A549 (cell line): ENCODE results near the gene NTRK1. TPM values are rescaled to one million over a fixed set of nuclear protein-coding genes. Genes with fewer than 3 reads are reported as not detected.

Experiments
- polyA plus RNA-seq, 4 experiments: library from polyadenylated mRNA; depleted of rRNA in 3 of 4; stranded (reverse); fragments of >200 nt; fragmentation: RNase III in 1 of 4; extraction: RNeasy Plus Mini Kit Qiagen cat#74134 plus additional on column Dnase treatment in 1 of 4; gene quantifications; 2 replicates in 3 of 4; 3 replicates in 1 of 4; pipeline ENCODE4 v1.2.3, GENCODE V29; 2011 to 2017

Gene NTRK1
- polyA plus RNA-seq, 2 of the 4 experiments (the other 2 are of a cell fraction) = 0.05 to 0.18 TPM

Other genes with a start within 250 kb of the NTRK1 start
- 0.11 and 0.23 TPM in 2 replicates for gene HAPLN2, start 241.4 kb upstream of the NTRK1 start, polyA plus RNA-seq (2011; rRNA removed)
- gene HAPLN2, start 241.4 kb upstream of the NTRK1 start, polyA plus RNA-seq (2017; fragmentation: RNase III; extraction: RNeasy Plus Mini Kit Qiagen cat#74134 plus additional on column Dnase treatment) = 0.10 to 0.16 TPM (median 0.13 TPM) in 3 replicates
- 0.12 TPM in 1 of 2 replicates, not detected in the other for gene BCAN, start 218.7 kb upstream of the NTRK1 start, polyA plus RNA-seq (2011; rRNA removed)
- not detected in 3 replicates for gene BCAN, start 218.7 kb upstream of the NTRK1 start, polyA plus RNA-seq (2017; fragmentation: RNase III; extraction: RNeasy Plus Mini Kit Qiagen cat#74134 plus additional on column Dnase treatment)
- gene NES, start 183.5 kb upstream of the NTRK1 start, polyA plus RNA-seq (2011; rRNA removed) = 0.57 and 0.65 TPM in 2 replicates
- gene NES, start 183.5 kb upstream of the NTRK1 start, polyA plus RNA-seq (2017; fragmentation: RNase III; extraction: RNeasy Plus Mini Kit Qiagen cat#74134 plus additional on column Dnase treatment) = 2.1 to 2.8 TPM (median 2.1 TPM) in 3 replicates
- 1.4 and 1.7 TPM in 2 replicates for gene CRABP2, start 155.3 kb upstream of the NTRK1 start, polyA plus RNA-seq (2011; rRNA removed)
- 15.6 to 19.1 TPM (median 17.9 TPM) in 3 replicates for gene CRABP2, start 155.3 kb upstream of the NTRK1 start, polyA plus RNA-seq (2017; fragmentation: RNase III; extraction: RNeasy Plus Mini Kit Qiagen cat#74134 plus additional on column Dnase treatment)
- 18.5 and 22.1 TPM in 2 replicates for gene METTL25B, start 132.4 kb upstream of the NTRK1 start, polyA plus RNA-seq (2011; rRNA removed)
- gene METTL25B, start 132.4 kb upstream of the NTRK1 start, polyA plus RNA-seq (2017; fragmentation: RNase III; extraction: RNeasy Plus Mini Kit Qiagen cat#74134 plus additional on column Dnase treatment) = 15.7 to 21.7 TPM (median 16.7 TPM) in 3 replicates
- gene ISG20L2, start 132.1 kb upstream of the NTRK1 start, polyA plus RNA-seq (2011; rRNA removed) = 42.5 and 55.7 TPM in 2 replicates
- gene ISG20L2, start 132.1 kb upstream of the NTRK1 start, polyA plus RNA-seq (2017; fragmentation: RNase III; extraction: RNeasy Plus Mini Kit Qiagen cat#74134 plus additional on column Dnase treatment) = 27.6 to 31.4 TPM (median 29.6 TPM) in 3 replicates
- 170 and 246 TPM in 2 replicates for gene MRPL24, start 119.8 kb upstream of the NTRK1 start, polyA plus RNA-seq (2011; rRNA removed)
- gene MRPL24, start 119.8 kb upstream of the NTRK1 start, polyA plus RNA-seq (2017; fragmentation: RNase III; extraction: RNeasy Plus Mini Kit Qiagen cat#74134 plus additional on column Dnase treatment) = 195 to 207 TPM (median 198 TPM) in 3 replicates
- gene HDGF, start 109.2 kb upstream of the NTRK1 start, polyA plus RNA-seq (2011; rRNA removed) = 271 and 299 TPM in 2 replicates
- gene HDGF, start 109.2 kb upstream of the NTRK1 start, polyA plus RNA-seq (2017; fragmentation: RNase III; extraction: RNeasy Plus Mini Kit Qiagen cat#74134 plus additional on column Dnase treatment) = 404 to 428 TPM (median 419 TPM) in 3 replicates
- 52.0 and 65.3 TPM in 2 replicates for gene PRCC, start 93.3 kb upstream of the NTRK1 start, polyA plus RNA-seq (2011; rRNA removed)
- 42.8 to 45.5 TPM (median 44.5 TPM) in 3 replicates for gene PRCC, start 93.3 kb upstream of the NTRK1 start, polyA plus RNA-seq (2017; fragmentation: RNase III; extraction: RNeasy Plus Mini Kit Qiagen cat#74134 plus additional on column Dnase treatment)
- gene SH2D2A, start 44.0 kb upstream of the NTRK1 start, polyA plus RNA-seq (2011; rRNA removed) = 1.4 and 1.8 TPM in 2 replicates
- 1.6 to 1.8 TPM (median 1.8 TPM) in 3 replicates for gene SH2D2A, start 44.0 kb upstream of the NTRK1 start, polyA plus RNA-seq (2017; fragmentation: RNase III; extraction: RNeasy Plus Mini Kit Qiagen cat#74134 plus additional on column Dnase treatment)
- gene INSRR, start 1.7 kb upstream of the NTRK1 start, polyA plus RNA-seq (2011; rRNA removed) = not detected in 2 replicates
- gene INSRR, start 1.7 kb upstream of the NTRK1 start, polyA plus RNA-seq (2017; fragmentation: RNase III; extraction: RNeasy Plus Mini Kit Qiagen cat#74134 plus additional on column Dnase treatment) = not detected in 3 replicates
- 1.7 and 2.9 TPM in 2 replicates for gene PEAR1, start 32.9 kb downstream of the NTRK1 start, polyA plus RNA-seq (2011; rRNA removed)
- 5.0 to 7.5 TPM (median 6.3 TPM) in 3 replicates for gene PEAR1, start 32.9 kb downstream of the NTRK1 start, polyA plus RNA-seq (2017; fragmentation: RNase III; extraction: RNeasy Plus Mini Kit Qiagen cat#74134 plus additional on column Dnase treatment)
- gene LRRC71, start 59.8 kb downstream of the NTRK1 start, polyA plus RNA-seq (2011; rRNA removed) = 0.15 TPM in 1 of 2 replicates, not detected in the other
- gene LRRC71, start 59.8 kb downstream of the NTRK1 start, polyA plus RNA-seq (2017; fragmentation: RNase III; extraction: RNeasy Plus Mini Kit Qiagen cat#74134 plus additional on column Dnase treatment) = 0.10 to 0.33 TPM (median 0.14 TPM) in 3 replicates
- 17.1 and 21.3 TPM in 2 replicates for gene ARHGEF11, start 184.9 kb downstream of the NTRK1 start, polyA plus RNA-seq (2011; rRNA removed)
- 13.7 to 15.7 TPM (median 14.9 TPM) in 3 replicates for gene ARHGEF11, start 184.9 kb downstream of the NTRK1 start, polyA plus RNA-seq (2017; fragmentation: RNase III; extraction: RNeasy Plus Mini Kit Qiagen cat#74134 plus additional on column Dnase treatment)
- not detected in 2 replicates for gene ETV3L, start 238.9 kb downstream of the NTRK1 start, polyA plus RNA-seq (2011; rRNA removed)
- not detected in 3 replicates for gene ETV3L, start 238.9 kb downstream of the NTRK1 start, polyA plus RNA-seq (2017; fragmentation: RNase III; extraction: RNeasy Plus Mini Kit Qiagen cat#74134 plus additional on column Dnase treatment)